Kidney (tissue), 14 donors: ENCODE results near the gene ENOX2. TPM values are rescaled to one million over a fixed set of nuclear protein-coding genes. Genes with fewer than 3 reads are reported as not detected.

Source experiments
- DNase-seq, 5 donors: peaks; one replicate each; pipeline ENCODE4 v3.0.0-alpha.2; 2013 to 2020
- FAIRE-seq: peaks from 2 replicates; lab custom pipeline; 2012; peaks lifted over from hg19 to GRCh38; lab: Jason Lieb, UNC
- H3K27ac ChIP-seq, 2 donors: one replicate each; pipeline ENCODE4 v1.7.0; 2013; ENCODE audit warnings: low read depth in 2 of 2, low read length in 2 of 2, inconsistent platforms in 1 of 2
- H3K27me3 ChIP-seq: one replicate; pipeline ENCODE4 v1.7.1; 2013; ENCODE audit warnings: low read length, inconsistent platforms; ENCODE audit not compliant: control insufficient read depth, insufficient read depth
- H3K36me3 ChIP-seq, 3 donors: one replicate each; pipeline versions ENCODE4 v1.7.0 to v1.7.1; 2013; ENCODE audit warnings: low read length in 3 of 3, control low read depth in 1 of 3, inconsistent platforms in 1 of 3; ENCODE audit not compliant: insufficient read depth in 3 of 3, control insufficient read depth in 2 of 3
- H3K4me1 ChIP-seq, 3 donors: one replicate each; pipeline versions ENCODE4 v1.7.0 to v1.7.1; 2013; ENCODE audit warnings: low read length in 3 of 3, inconsistent platforms in 1 of 3, low read depth in 1 of 3; ENCODE audit not compliant: control insufficient read depth in 2 of 3, insufficient read depth in 2 of 3
- H3K4me3 ChIP-seq, 3 donors: one replicate each; pipeline versions ENCODE4 v1.7.0 to v1.8.1; 2013; ENCODE audit warnings: low read length in 3 of 3, control low read depth in 1 of 3, inconsistent platforms in 1 of 3
- H3K9ac ChIP-seq, 3 donors: one replicate each; pipeline versions ENCODE4 v1.7.0 to v1.7.1; 2013; ENCODE audit warnings: low read length in 3 of 3, control low read depth in 1 of 3, inconsistent platforms in 1 of 3
- H3K9me3 ChIP-seq, 3 donors: one replicate each; pipeline versions ENCODE4 v1.7.0 to v1.7.1; 2013; ENCODE audit warnings: low read length in 3 of 3, control low read depth in 1 of 3, inconsistent platforms in 1 of 3; ENCODE audit not compliant: control insufficient read depth in 2 of 3, insufficient read depth in 1 of 3
- intact Hi-C: fragments of 100-400 bp; cut with DNase I; formaldehyde crosslinking; loops from one replicate; pipeline ENCODE4 v1.11.1; 2022
- polyA plus RNA-seq: library from polyadenylated mRNA; stranded (reverse); fragments of 350-450 nt; fragmentation: Illumina TruSeq; extraction: RNeasy Lipid Tissue Mini Kit (QIAGEN cat#74804); gene quantifications from one replicate; pipeline ENCODE4 v1.2.3, GENCODE V29; 2014; ENCODE audit warnings: low read depth, low replicate concordance; ENCODE audit not compliant: insufficient read depth
- total RNA-seq: library from RNA; stranded (reverse); fragmentation: NEBNext Ultra II Directional; extraction: Animal tissue kit (Norgen Biotek cat#: 25700); gene quantifications from one replicate; pipeline ENCODE4 v1.2.1, GENCODE V29; 2021
- TF ChIP-seq, protein P1 (sequence below): IDR thresholded peaks from 3 replicates; pipeline ENCODE4 v1.5.1; 2012; ENCODE audit warnings: mild to moderate bottlenecking, moderate library complexity, borderline replicate concordance; ENCODE audit not compliant: insufficient read depth; ENCODE audit errors: extremely low read depth
- donor health status: control.
- donor health status: control.
- donor health status: control.
- donor health status: control.
- donor health status: control.
- donor health status: DM: yes; HTN: yes; CAD: no.
- donor health status: Normal renal cell carcinoma (clear cell type).

ENOX2 gene
- total and polyA plus RNA-seq, 2 donors from 2014 or later, result 6.6 to 22.6 TPM

DNA sequence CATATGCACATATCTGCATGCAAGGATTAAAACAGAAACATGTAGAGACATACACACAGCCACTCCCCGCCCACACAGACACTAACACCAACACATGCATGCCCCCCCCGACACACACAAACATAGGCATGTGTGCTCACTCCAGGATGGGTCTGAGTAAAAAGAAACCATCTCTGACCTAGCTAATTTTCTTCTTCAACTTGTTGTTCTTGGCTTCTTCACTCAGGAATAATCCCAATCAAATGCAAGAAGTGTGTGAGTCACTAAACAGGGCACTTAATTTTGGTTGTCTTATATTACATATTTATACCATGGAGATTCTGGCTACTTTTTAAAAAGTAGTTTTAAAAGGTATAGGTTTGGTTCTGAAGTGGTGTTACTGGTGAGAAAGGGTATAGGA lies 28.3 kb downstream of the ENOX2 start:
- Histone ChIP-seq H3K27me3 (no peaks in the 10 kb centered on the region), H3K4me3 (no peak overlapping the region), H3K27ac (no peak overlapping the region), H3K4me1 (peaks cover 0 to 4% (median 0%) of the 10 kb centered on the region in 3 donors), H3K9ac (no peak overlapping the region), H3K9me3 (no peaks in the 10 kb centered on the region), H3K36me3 (no peaks in the 10 kb centered on the region)
- FAIRE-seq (no peak), DNase-seq (no peak)
- TF ChIP-seq, protein P1, sequence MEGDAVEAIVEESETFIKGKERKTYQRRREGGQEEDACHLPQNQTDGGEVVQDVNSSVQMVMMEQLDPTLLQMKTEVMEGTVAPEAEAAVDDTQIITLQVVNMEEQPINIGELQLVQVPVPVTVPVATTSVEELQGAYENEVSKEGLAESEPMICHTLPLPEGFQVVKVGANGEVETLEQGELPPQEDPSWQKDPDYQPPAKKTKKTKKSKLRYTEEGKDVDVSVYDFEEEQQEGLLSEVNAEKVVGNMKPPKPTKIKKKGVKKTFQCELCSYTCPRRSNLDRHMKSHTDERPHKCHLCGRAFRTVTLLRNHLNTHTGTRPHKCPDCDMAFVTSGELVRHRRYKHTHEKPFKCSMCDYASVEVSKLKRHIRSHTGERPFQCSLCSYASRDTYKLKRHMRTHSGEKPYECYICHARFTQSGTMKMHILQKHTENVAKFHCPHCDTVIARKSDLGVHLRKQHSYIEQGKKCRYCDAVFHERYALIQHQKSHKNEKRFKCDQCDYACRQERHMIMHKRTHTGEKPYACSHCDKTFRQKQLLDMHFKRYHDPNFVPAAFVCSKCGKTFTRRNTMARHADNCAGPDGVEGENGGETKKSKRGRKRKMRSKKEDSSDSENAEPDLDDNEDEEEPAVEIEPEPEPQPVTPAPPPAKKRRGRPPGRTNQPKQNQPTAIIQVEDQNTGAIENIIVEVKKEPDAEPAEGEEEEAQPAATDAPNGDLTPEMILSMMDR, result no peak
- intact Hi-C loops, result no loop called here

DNA sequence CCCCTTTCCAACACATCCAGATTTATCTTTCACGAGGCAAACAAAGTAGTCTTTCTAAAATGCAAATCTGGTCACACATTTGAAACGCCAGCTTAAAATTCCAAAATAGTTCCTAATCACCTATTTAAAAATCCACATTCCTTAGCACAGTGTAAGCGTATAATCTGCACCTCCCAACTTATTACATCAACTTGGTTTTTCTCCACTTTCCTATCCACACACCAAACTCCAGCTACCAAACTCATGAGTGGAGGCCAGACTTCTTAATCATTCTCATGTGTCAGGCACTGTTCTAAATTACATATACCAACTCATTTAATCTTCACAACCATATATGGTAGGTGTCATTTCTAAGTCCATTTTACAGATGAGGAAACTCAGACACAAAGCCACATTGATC lies 33.8 kb downstream of the ENOX2 start:
- DNase-seq (no peak), FAIRE-seq (no peak)
- Histone ChIP-seq H3K4me1 (no peaks in the 10 kb centered on the region), H3K27ac (no peak overlapping the region), H3K9ac (no peak overlapping the region), H3K27me3 (no peaks in the 10 kb centered on the region), H3K4me3 (no peak overlapping the region), H3K36me3 (no peaks in the 10 kb centered on the region), H3K9me3 (no peaks in the 10 kb centered on the region)
- intact Hi-C loops, result no loop called here
- TF ChIP-seq, protein P1, result no peak

DNA sequence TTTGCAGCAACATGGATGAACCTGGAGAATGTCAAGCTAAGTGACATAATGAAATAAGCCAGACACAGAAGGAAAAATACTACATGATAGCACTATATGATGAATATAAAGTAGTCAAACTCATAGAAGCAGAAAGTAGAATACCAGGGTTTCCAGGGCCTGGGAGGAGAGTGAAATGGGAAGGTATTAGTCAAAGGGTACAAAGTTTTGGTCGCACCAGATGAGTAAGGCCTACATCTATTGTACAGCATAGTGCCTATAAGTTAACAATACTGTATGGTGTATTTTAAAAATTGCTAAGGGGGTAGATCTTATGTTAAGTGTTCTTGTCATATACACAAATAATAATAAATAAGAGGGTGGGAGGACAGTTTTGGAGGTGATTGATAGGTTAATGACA lies 41.5 kb downstream of the ENOX2 start:
- FAIRE-seq, result no peak

More for the DNA sequence above, 41.5 kb downstream of the ENOX2 start:
- peaks cover 2% of the 10 kb centered on the region for H3K27me3 ChIP-seq
- H3K9me3 ChIP-seq, result no peaks in the 10 kb centered on the region
- intact Hi-C loops, result no loop called here
- H3K27ac ChIP-seq, result no peak overlapping the region
- no peak overlapping the region for H3K4me3 ChIP-seq
- TF ChIP-seq, protein P1, result no peak
- no peaks in the 10 kb centered on the region for H3K4me1 ChIP-seq
- no peak overlapping the region for H3K9ac ChIP-seq
- DNase-seq, result no peak
- no peaks in the 10 kb centered on the region for H3K36me3 ChIP-seq
